ENCODE results near the gene ATAD3B.
"Not testable (repeated sequence)": the region's sequence is repeated elsewhere in the genome, so short reads cannot be mapped to it uniquely, and the experiment has no call there.

DNA sequence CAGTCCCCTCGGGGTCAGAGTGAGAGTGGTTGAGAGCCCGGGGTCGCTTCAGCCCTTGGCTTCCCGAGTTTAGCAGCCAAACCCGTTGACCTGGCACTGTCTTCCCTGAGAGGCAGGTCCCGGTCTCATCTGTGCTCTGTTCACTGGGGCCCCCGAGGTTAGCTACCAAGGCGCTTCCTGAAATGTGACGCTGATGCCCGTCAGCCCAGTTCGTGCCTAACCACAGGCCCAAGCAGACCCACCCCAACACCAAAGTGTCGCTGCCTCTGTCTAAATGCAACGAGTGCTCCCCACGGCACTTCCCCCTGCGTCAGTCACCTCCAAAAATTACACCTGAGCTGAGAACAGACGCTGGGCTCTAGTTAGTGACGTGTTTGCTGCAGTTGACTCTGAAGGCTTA, 4.4 kb downstream of the ATAD3B start:
- TF ChIP-seq CEBPB (IDR thresholded peaks at IDR 0.05); ZC3H11A (IDR thresholded peaks at IDR 0.05); CHD2 (IDR thresholded peaks at IDR 0.05; ENCODE audit: low read length, partially characterized antibody); POLR2A (IDR thresholded peaks at IDR 0.05; ENCODE audit: low read length); SMC3 (IDR thresholded peaks at IDR 0.05); RAD21 (conservative IDR thresholded peaks at IDR 0.05 in 1 of 2, IDR thresholded peaks at IDR 0.05 in 1 of 2); EHMT2 (IDR thresholded peaks at IDR 0.05; ENCODE audit: low read depth); HOXB13 (CRISPR knock-in tag; IDR thresholded peaks at IDR 0.05; ENCODE audit: low read depth); RFX5 (IDR thresholded peaks at IDR 0.05): not testable (repeated sequence)
- TF ChIP-seq, protein P1, sequence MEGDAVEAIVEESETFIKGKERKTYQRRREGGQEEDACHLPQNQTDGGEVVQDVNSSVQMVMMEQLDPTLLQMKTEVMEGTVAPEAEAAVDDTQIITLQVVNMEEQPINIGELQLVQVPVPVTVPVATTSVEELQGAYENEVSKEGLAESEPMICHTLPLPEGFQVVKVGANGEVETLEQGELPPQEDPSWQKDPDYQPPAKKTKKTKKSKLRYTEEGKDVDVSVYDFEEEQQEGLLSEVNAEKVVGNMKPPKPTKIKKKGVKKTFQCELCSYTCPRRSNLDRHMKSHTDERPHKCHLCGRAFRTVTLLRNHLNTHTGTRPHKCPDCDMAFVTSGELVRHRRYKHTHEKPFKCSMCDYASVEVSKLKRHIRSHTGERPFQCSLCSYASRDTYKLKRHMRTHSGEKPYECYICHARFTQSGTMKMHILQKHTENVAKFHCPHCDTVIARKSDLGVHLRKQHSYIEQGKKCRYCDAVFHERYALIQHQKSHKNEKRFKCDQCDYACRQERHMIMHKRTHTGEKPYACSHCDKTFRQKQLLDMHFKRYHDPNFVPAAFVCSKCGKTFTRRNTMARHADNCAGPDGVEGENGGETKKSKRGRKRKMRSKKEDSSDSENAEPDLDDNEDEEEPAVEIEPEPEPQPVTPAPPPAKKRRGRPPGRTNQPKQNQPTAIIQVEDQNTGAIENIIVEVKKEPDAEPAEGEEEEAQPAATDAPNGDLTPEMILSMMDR (IDR thresholded peaks at IDR 0.05) = not testable (repeated sequence)
- TF ChIP-seq, protein P2, sequence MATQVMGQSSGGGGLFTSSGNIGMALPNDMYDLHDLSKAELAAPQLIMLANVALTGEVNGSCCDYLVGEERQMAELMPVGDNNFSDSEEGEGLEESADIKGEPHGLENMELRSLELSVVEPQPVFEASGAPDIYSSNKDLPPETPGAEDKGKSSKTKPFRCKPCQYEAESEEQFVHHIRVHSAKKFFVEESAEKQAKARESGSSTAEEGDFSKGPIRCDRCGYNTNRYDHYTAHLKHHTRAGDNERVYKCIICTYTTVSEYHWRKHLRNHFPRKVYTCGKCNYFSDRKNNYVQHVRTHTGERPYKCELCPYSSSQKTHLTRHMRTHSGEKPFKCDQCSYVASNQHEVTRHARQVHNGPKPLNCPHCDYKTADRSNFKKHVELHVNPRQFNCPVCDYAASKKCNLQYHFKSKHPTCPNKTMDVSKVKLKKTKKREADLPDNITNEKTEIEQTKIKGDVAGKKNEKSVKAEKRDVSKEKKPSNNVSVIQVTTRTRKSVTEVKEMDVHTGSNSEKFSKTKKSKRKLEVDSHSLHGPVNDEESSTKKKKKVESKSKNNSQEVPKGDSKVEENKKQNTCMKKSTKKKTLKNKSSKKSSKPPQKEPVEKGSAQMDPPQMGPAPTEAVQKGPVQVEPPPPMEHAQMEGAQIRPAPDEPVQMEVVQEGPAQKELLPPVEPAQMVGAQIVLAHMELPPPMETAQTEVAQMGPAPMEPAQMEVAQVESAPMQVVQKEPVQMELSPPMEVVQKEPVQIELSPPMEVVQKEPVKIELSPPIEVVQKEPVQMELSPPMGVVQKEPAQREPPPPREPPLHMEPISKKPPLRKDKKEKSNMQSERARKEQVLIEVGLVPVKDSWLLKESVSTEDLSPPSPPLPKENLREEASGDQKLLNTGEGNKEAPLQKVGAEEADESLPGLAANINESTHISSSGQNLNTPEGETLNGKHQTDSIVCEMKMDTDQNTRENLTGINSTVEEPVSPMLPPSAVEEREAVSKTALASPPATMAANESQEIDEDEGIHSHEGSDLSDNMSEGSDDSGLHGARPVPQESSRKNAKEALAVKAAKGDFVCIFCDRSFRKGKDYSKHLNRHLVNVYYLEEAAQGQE (IDR thresholded peaks at IDR 0.05) = not testable (repeated sequence)
